ENCODE results near the gene KLHL14.

DNA sequence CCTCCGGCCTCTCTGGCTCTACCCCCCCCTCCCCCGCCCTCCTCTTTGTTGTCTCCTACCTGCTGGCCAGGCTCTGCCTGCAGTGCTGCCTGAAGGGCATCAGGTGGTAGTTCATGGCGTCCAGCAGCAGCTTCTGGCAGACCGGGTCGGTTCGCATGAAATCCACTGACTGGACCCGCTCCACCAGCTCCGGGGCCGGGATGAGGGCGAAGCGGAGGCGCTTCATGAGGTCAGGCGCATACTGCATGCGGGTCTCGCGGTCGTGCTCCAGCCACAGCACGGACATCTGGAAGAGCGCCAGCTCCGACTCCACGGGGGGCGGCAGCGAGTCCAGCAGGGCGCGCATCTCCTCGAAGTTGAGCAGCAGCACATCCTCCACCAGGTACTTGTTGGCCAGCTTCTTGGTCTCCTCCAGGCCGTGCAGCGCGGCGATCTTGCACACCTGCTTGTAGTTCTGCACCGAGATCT is 3.2 kb downstream of the KLHL14 start:
- TF ChIP-seq, protein P1, sequence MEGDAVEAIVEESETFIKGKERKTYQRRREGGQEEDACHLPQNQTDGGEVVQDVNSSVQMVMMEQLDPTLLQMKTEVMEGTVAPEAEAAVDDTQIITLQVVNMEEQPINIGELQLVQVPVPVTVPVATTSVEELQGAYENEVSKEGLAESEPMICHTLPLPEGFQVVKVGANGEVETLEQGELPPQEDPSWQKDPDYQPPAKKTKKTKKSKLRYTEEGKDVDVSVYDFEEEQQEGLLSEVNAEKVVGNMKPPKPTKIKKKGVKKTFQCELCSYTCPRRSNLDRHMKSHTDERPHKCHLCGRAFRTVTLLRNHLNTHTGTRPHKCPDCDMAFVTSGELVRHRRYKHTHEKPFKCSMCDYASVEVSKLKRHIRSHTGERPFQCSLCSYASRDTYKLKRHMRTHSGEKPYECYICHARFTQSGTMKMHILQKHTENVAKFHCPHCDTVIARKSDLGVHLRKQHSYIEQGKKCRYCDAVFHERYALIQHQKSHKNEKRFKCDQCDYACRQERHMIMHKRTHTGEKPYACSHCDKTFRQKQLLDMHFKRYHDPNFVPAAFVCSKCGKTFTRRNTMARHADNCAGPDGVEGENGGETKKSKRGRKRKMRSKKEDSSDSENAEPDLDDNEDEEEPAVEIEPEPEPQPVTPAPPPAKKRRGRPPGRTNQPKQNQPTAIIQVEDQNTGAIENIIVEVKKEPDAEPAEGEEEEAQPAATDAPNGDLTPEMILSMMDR (IDR thresholded peaks at IDR 0.05), result no peak
- TF ChIP-seq POLR2A (IDR thresholded peaks at IDR 0.05), result no peak

Data from heart left ventricle (tissue), 13 donors.